GM12801 (cell line): ENCODE results near the gene FLNB.

Experiments
- TF ChIP-seq, protein P1 (sequence below): IDR thresholded peaks from one replicate; pipeline ENCODE4 v1.5.1; 2011; ENCODE audit warnings: control low read depth; ENCODE audit not compliant: insufficient read length; ENCODE audit errors: extremely low read depth

Gene FLNB

DNA sequence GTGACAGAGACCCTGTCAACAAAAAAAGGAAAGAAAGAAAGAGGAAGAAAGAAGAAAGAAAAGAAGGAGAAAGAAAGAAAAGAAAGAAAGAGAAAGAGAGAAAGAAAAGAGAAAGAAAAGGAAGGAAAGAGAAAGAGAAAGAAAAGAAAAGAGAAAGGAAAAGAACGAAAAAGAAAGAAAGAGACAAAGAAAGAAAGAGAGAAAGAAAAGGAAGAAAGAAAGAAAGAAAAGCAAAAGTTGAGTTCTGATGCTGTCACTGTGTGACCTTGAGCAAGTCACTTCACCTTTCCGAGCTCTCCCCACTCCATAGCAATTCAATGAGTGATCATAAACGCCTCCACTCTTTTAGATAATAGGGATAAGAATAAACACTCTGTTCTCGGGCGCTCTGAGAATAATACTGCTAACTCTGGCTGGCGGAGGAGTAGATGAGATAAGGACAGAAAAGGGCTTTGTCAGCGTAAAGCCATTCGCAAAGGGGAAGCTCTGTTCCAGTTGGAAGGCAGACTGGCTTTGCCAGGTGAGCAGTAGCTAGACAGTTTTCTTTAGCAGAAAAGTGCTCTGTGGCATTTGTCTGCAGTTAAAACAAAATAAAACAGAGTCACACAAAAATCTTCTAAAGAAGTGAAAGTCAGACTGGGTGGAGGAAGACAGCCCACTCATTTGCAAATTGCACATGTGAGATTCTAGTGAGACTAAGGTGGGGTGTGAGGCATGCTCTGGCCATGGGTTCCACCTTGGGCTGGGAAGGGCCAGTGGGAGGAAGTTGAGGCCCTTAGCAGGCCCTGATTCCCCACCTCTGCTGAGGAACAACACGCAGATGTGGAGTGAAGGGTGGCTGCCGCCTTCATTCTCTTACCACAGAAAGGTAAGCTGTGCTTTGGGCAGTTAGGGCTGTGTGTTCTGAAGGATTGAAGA lies 9.6 kb upstream of the FLNB start:
- TF ChIP-seq, protein P1, sequence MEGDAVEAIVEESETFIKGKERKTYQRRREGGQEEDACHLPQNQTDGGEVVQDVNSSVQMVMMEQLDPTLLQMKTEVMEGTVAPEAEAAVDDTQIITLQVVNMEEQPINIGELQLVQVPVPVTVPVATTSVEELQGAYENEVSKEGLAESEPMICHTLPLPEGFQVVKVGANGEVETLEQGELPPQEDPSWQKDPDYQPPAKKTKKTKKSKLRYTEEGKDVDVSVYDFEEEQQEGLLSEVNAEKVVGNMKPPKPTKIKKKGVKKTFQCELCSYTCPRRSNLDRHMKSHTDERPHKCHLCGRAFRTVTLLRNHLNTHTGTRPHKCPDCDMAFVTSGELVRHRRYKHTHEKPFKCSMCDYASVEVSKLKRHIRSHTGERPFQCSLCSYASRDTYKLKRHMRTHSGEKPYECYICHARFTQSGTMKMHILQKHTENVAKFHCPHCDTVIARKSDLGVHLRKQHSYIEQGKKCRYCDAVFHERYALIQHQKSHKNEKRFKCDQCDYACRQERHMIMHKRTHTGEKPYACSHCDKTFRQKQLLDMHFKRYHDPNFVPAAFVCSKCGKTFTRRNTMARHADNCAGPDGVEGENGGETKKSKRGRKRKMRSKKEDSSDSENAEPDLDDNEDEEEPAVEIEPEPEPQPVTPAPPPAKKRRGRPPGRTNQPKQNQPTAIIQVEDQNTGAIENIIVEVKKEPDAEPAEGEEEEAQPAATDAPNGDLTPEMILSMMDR, result no peak

DNA sequence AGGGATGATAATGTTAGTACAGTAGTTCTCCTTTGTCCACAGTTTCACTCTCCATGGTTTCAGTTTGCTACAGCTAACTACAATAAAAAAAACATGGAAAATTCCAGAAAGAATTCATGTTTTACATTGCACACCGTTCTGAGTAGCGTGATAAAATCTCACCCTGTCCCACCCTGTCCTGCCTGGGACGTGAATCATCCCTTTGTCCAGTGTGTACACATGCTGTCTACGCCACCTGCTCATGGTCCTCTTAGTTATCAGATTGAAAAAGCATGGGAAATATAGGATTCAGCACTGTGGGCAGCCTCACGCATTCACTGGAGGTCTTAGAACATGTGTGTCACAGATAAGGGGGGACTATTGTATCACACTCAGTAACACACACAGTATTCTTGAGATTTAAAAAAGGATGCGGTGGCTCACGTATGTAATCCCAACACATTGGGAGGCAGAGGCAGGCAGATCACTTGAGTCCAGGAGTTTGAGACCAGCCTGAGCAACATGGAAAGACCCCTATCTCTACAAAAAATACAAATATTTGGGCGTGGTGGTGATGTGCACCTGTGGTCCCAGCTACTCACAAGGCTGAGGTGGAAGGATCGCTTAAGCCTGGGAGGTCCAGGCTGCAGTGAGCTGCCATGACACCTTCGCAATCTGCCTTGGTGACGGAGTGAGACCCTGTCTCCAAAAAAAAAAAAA lies 8.7 kb upstream of the FLNB start:
- TF ChIP-seq, protein P1, result no peak

DNA sequence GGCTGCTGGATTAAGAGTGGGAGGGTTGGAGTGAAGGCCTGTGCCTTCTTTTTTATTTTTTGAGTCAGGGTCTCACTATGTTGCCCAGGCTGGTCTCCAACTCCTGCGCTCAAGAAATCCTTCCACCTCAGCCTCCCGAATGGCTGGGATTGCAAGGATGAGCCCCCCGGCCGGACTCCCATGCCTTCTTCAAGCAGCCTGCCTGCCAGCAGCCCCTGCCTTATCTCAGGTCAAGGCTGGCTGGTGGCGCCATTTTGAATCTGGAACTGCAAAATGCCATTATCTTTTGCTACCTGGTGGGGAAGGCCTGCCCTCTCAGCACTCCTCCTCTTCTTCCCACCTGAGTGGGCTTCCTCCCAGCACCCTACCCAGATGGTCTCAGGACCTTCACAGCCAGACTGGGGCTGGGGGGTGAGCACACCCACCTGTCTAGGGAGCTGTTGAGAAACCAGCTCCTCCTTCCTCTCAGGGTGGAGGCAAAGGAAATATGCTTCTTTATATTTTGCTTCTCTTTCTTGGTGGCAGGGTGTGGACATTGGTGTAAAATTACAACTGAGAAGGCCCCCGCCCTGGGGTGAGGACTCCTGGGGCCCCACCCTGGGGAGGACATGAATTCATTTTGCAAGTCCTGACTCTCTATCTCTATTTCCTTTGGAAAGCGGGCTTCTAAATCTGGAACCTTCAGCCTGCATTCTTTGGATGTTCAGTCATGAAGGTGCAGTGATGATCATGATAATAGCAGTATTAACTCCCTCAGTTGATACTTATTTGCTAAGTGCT lies 7.7 kb upstream of the FLNB start:
- TF ChIP-seq, protein P1, result no peak

DNA sequence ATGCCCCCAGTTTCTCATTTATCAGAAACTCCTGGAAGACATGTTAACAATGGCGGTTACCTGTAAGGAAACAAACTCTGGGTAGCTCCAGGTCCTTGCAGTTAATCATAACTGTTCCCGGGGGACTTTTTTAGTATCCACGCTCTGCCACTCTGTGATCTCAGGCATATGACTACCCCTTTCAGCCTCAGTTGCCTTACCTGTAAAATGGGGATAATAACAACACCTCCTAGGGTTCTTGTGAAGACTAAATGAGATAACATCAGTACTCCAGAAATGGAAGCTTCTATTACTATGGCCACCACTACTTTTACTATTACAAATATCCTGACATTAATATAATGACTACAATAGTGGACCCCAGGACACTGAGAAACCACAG lies 7.1 kb upstream of the FLNB start:
- TF ChIP-seq, protein P1, result no peak

DNA sequence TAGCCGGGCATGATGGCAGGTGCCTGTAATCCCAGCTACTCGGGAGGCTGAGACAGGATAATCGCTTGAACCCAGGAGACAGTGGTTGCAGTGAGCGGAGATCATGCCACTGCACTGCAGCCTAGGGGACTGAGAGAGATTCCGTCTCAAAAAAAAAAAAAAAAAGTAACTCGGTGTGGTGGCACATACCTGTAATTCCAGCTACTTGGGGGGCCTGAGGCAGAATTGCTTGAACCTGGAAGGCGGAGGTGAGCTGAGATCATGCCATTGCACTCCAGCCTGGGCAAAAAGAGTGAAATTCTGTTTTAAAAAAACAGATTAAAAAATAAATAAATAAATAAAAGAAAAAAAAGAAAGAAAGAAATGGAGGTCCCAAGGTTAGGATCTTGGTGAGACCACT lies 6.2 kb upstream of the FLNB start:
- TF ChIP-seq, protein P1, result no peak

DNA sequence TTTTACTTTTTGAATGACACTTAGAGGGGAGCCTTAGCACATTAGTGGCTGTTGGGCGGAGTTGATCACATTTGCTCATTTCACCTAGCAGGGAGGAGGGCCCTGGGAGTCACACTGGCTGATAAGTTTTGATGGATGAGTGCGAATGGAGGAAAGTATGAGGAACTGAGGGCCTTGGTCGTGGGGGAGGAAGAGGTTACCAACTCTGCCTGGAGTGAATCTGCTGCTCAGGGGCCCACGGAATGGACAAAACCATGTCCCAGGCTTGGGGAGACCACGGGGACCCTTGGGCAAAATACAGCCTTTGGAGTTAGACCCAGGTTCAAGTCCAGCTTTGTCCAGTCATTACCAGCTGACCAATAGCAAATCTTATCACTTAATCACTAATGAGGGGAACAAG lies 5.1 kb upstream of the FLNB start:
- TF ChIP-seq, protein P1, result no peak

DNA sequence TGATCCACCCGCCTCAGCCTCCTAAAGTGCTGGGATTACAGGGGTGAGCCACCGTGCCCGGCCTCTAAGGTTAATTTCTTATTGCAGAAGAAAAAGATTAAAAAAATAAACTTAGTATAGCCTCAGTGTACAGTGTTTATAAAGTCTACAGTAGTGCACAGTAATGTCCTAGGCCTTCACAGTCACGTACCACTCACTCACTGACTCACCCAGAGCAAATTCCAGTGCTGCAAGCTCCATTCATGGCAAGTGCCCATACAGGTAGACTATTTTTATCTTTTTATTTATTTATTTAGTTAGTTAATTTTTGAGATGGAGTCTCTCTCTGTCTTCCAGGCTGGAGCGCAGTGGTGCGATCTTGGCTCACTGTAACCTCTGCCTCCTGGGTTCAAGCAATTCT lies 3.2 kb upstream of the FLNB start:
- TF ChIP-seq, protein P1, result no peak
